Hepatocyte (in vitro differentiated cells): ENCODE results near the gene ANKRD11.

Experiments
- EZH2 ChIP-seq: fragments of 200-600 bp; sonication (generic); IDR thresholded peaks from 2 replicates; pipeline ENCODE4 v1.6.1; 2016; ENCODE audit warnings: antibody characterized with exemption, mild to moderate bottlenecking, borderline replicate concordance
- TF ChIP-seq, protein P1 (sequence below): fragments of 200-600 bp; sonication (generic); IDR thresholded peaks from 2 replicates; pipeline ENCODE4 v1.5.1; 2016; ENCODE audit warnings: antibody characterized with exemption, mild to moderate bottlenecking; ENCODE audit not compliant: poor library complexity

DNA sequence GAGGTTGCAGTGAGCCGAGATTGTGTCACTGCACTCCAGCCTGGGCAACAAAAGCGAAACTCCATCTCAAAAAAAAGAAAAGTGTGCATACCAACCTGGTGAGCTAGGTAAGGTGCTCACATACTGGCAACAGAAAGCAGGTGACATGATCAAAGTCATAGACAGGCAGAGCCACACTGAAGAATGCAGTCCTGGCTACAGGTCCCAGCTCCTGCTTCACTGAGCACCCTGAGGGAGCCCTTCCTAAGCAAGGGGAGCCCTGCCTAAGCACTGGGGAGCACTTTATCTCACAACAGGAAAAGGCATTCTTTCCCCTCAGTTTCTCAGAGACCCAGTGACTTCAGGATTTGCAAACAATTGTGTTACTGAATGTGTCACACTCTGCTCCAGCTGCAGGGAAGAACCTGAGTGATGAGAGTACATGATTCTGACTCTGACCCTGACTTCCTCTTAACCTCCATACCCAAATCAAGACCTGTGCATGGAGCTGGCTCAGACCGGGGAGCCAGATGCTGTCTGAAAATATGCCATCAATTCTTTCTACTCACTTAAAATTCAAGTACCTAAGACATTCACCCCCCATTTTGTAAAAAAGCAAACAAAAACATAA is 40.5 kb downstream of the ANKRD11 start:
- no peak for TF ChIP-seq EZH2
- TF ChIP-seq, protein P1, sequence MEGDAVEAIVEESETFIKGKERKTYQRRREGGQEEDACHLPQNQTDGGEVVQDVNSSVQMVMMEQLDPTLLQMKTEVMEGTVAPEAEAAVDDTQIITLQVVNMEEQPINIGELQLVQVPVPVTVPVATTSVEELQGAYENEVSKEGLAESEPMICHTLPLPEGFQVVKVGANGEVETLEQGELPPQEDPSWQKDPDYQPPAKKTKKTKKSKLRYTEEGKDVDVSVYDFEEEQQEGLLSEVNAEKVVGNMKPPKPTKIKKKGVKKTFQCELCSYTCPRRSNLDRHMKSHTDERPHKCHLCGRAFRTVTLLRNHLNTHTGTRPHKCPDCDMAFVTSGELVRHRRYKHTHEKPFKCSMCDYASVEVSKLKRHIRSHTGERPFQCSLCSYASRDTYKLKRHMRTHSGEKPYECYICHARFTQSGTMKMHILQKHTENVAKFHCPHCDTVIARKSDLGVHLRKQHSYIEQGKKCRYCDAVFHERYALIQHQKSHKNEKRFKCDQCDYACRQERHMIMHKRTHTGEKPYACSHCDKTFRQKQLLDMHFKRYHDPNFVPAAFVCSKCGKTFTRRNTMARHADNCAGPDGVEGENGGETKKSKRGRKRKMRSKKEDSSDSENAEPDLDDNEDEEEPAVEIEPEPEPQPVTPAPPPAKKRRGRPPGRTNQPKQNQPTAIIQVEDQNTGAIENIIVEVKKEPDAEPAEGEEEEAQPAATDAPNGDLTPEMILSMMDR: no peak
